HEK293 (cell line): ENCODE data around the gene LINS1.

Source experiments
- CTCF ChIA-PET: fragments of 350-600 bp; formaldehyde crosslinking; extraction: SDS; loops from one replicate; lab custom pipeline; 2021; ENCODE audit warnings: antibody characterized with exemption; lab: Yijun Ruan, JAX
- POLR2A ChIA-PET: fragments of 300-600 bp; formaldehyde crosslinking; extraction: SDS; loops from one replicate; lab custom pipeline; 2020; ENCODE audit warnings: antibody characterized with exemption, inconsistent platforms; lab: Yijun Ruan, JAX
- H3K27ac ChIP-seq: fragments of 200-500 bp; sonication (Bioruptor generic); 2 replicates; pipeline ENCODE4 v1.5.1; 2014; ENCODE audit warnings: low read depth, low read length, control low read depth, inconsistent platforms; ENCODE audit errors: extremely low read depth
- H3K36me3 ChIP-seq, 2 experiments: fragments of 200-500 bp in 1 of 2; sonication (Bioruptor generic) in 1 of 2; 1 replicate in 1 of 2; 2 replicates in 1 of 2; pipeline ENCODE4 v1.5.1; 2014 to 2017; ENCODE audit warnings: inconsistent platforms in 2 of 2, low read length in 2 of 2; ENCODE audit not compliant: control insufficient read depth in 2 of 2, insufficient read depth in 1 of 2
- H3K4me1 ChIP-seq: fragments of 200-500 bp; sonication (Bioruptor generic); 2 replicates; pipeline ENCODE4 v1.5.1; 2014; ENCODE audit warnings: mild to moderate bottlenecking, low read length, inconsistent platforms; ENCODE audit not compliant: control insufficient read depth, insufficient read depth
- H3K4me3 ChIP-seq: 2 replicates; pipeline ENCODE4 v1.5.1; 2011; ENCODE audit warnings: low read depth, mild to moderate bottlenecking, control low read depth, low read length, moderate library complexity
- H3K9me3 ChIP-seq: fragments of 200-500 bp; sonication (Bioruptor generic); 2 replicates; pipeline ENCODE4 v1.5.1; 2014; ENCODE audit warnings: low read depth, low read length, inconsistent platforms; ENCODE audit not compliant: control insufficient read depth, insufficient read depth
- HOXC10 ChIP-seq: sonication (generic); formaldehyde crosslinking; IDR thresholded peaks from 2 replicates; pipeline ENCODE4 v1.8.1; 2023; ENCODE audit warnings: mild to moderate bottlenecking, missing genetic modification reagents
- KLF1 ChIP-seq: fragments of 450-650 bp; formaldehyde crosslinking; IDR thresholded peaks from 2 replicates; pipeline ENCODE4 v1.5.1; 2016; ENCODE audit warnings: missing biosample characterization, missing genetic modification characterization
- KLF16 ChIP-seq: fragments of 450-650 bp; formaldehyde crosslinking; IDR thresholded peaks from 2 replicates; pipeline ENCODE4 v1.5.1; 2017; ENCODE audit warnings: missing biosample characterization, missing genetic modification characterization
- MYNN ChIP-seq: fragments of 450-650 bp; formaldehyde crosslinking; IDR thresholded peaks from 2 replicates; pipeline ENCODE4 v1.5.1; 2016; ENCODE audit warnings: missing biosample characterization, missing genetic modification characterization, borderline replicate concordance
- MZF1 ChIP-seq: fragments of 450-650 bp; formaldehyde crosslinking; IDR thresholded peaks from 2 replicates; pipeline ENCODE4 v1.5.1; 2017; ENCODE audit warnings: missing biosample characterization, missing genetic modification characterization, borderline replicate concordance
- OVOL3 ChIP-seq: fragments of 450-650 bp; formaldehyde crosslinking; IDR thresholded peaks from 2 replicates; pipeline ENCODE4 v1.5.1; 2016; ENCODE audit warnings: missing biosample characterization, missing genetic modification characterization
- PBX3 ChIP-seq: sonication (generic); formaldehyde crosslinking; IDR thresholded peaks from 2 replicates; pipeline ENCODE4 v1.8.1; 2022; ENCODE audit warnings: mild to moderate bottlenecking, moderate library complexity, missing genetic modification reagents
- PRDM10 ChIP-seq: fragments of 450-650 bp; formaldehyde crosslinking; IDR thresholded peaks from 2 replicates; pipeline ENCODE4 v1.5.1; 2016; ENCODE audit warnings: missing biosample characterization, missing genetic modification characterization
- ZBTB11 ChIP-seq: fragments of 450-650 bp; formaldehyde crosslinking; conservative IDR thresholded peaks from 2 replicates; pipeline ENCODE4 v1.5.1; 2016; ENCODE audit warnings: low read depth, missing biosample characterization, missing genetic modification characterization
- ZBTB49 ChIP-seq: fragments of 450-650 bp; formaldehyde crosslinking; IDR thresholded peaks from 2 replicates; pipeline ENCODE4 v1.5.1; 2016; ENCODE audit warnings: missing biosample characterization, missing genetic modification characterization, low read depth
- ZNF24 ChIP-seq: fragments of 450-650 bp; formaldehyde crosslinking; IDR thresholded peaks from 2 replicates; pipeline ENCODE4 v1.5.1; 2016; ENCODE audit warnings: missing biosample characterization, missing genetic modification characterization
- ZNF366 ChIP-seq: fragments of 450-650 bp; formaldehyde crosslinking; conservative IDR thresholded peaks from 2 replicates; pipeline ENCODE4 v1.5.1; 2016; ENCODE audit warnings: missing biosample characterization, missing genetic modification characterization
- ZNF449 ChIP-seq: fragments of 450-650 bp; formaldehyde crosslinking; IDR thresholded peaks from 2 replicates; pipeline ENCODE4 v1.5.1; 2017; ENCODE audit warnings: missing biosample characterization, mild to moderate bottlenecking, missing genetic modification characterization, moderate library complexity
- ZNF626 ChIP-seq: fragments of 450-650 bp; sonication (Bioruptor Pico); formaldehyde crosslinking; IDR thresholded peaks from 2 replicates; pipeline ENCODE4 v1.5.1; 2018; ENCODE audit warnings: missing biosample characterization, missing genetic modification characterization, inconsistent platforms
- ZNF658 ChIP-seq: fragments of 450-650 bp; formaldehyde crosslinking; IDR thresholded peaks from 2 replicates; pipeline ENCODE4; 2016; ENCODE audit warnings: missing biosample characterization, missing genetic modification characterization
- ZNF777 ChIP-seq: fragments of 450-650 bp; formaldehyde crosslinking; IDR thresholded peaks from 2 replicates; pipeline ENCODE4 v1.5.1; 2017; ENCODE audit warnings: missing biosample characterization, missing genetic modification characterization, borderline replicate concordance
- ZNF785 ChIP-seq: fragments of 450-650 bp; formaldehyde crosslinking; IDR thresholded peaks from 2 replicates; pipeline ENCODE4 v1.5.1; 2016; ENCODE audit warnings: missing biosample characterization, missing genetic modification characterization

Gene LINS1

GRCh38 chr15:100528833-100529428 lies 73.1 kb downstream of the LINS1 start, which contains the start of gene CERS3:
TSS of gene CERS3 (minus strand) at chr15:100528950. CDS start at chr15:100501849, 27,101 bp downstream.
- H3K27ac ChIP-seq: no peak within 1 kb of the TSS
- H3K4me1 ChIP-seq: no peaks in the 10 kb centered on the region
- no peak within 1 kb of the TSS for H3K4me3 ChIP-seq
- POLR2A ChIA-PET: no interaction called here
- CTCF ChIA-PET: no interaction called here
- H3K36me3 ChIP-seq: no peaks in the 10 kb centered on the region
- no peaks in the 10 kb centered on the region for H3K9me3 ChIP-seq
- TF ChIP-seq ZBTB11 (tag by site-specific recombination) (no peak), OVOL3 (tag by site-specific recombination) (no peak), KLF1 (tag by site-specific recombination) (no peak), ZNF658 (tag by site-specific recombination) (no peak), PBX3 (CRISPR knock-in tag) (no peak), KLF16 (tag by site-specific recombination) (no peak), ZBTB49 (tag by site-specific recombination) (no peak), MZF1 (tag by site-specific recombination) (no peak), HOXC10 (no peak)

GRCh38 chr15:100526027-100526481 lies 75.9 kb downstream of the LINS1 start:
- H3K9me3 ChIP-seq: no peaks in the 10 kb centered on the region
- no peaks in the 10 kb centered on the region for H3K4me1 ChIP-seq
- CTCF ChIA-PET: interaction anchor here (0.6 kb wide), 2 partner anchors 142 to 150 kb away, joined by 3 to 5 read pairs; no protein-coding TSS in a partner anchor
- no peaks in the 10 kb centered on the region for H3K36me3 ChIP-seq
- POLR2A ChIA-PET: no interaction called here
- no peak overlapping the region for H3K4me3 ChIP-seq
- no peak overlapping the region for H3K27ac ChIP-seq
- TF ChIP-seq PRDM10 (tag by site-specific recombination): no peak
- no peak for TF ChIP-seq ZNF449 (tag by site-specific recombination)
- TF ChIP-seq ZNF785 (tag by site-specific recombination): no peak
- no peak for TF ChIP-seq MYNN (tag by site-specific recombination)
- no peak for TF ChIP-seq ZNF626
- TF ChIP-seq ZNF777: no peak
- TF ChIP-seq ZNF366: no peak
- TF ChIP-seq ZNF24: no peak
